Kidney epithelial cell (primary cell): ENCODE results near the gene LRP8. TPM values are rescaled to one million over a fixed set of nuclear protein-coding genes. Genes with fewer than 3 reads are reported as not detected.

Experiments
- DNase-seq: peaks from one replicate; pipeline ENCODE4 v3.0.0-alpha.2; 2010; ENCODE audit warnings: low read depth
- H3K27me3 ChIP-seq: 2 replicates; pipeline ENCODE4 v1.6.0; 2011; ENCODE audit warnings: low read length; ENCODE audit not compliant: control insufficient read depth, insufficient read depth
- H3K36me3 ChIP-seq: 2 replicates; pipeline ENCODE4 v1.5.1; 2011; ENCODE audit warnings: low read length; ENCODE audit not compliant: control insufficient read depth, insufficient read depth
- H3K4me3 ChIP-seq: 2 replicates; pipeline ENCODE4 v1.5.1; 2011; ENCODE audit warnings: low read depth, mild to moderate bottlenecking, control low read depth, low read length
- total RNA-seq: library from RNA; depleted of rRNA; stranded (reverse); fragments of >200 nt; gene quantifications from 2 replicates; pipeline ENCODE4 v1.2.3, GENCODE V29; 2015
- TF ChIP-seq, protein P1 (sequence below): IDR thresholded peaks from 2 replicates; pipeline ENCODE4 v1.5.1; 2011; ENCODE audit warnings: mild to moderate bottlenecking, moderate library complexity, low read length, control low read depth, inconsistent platforms; ENCODE audit not compliant: insufficient read depth, poor library complexity, severe bottlenecking

The LRP8 gene
- total RNA-seq, 1 donor from 2014 or later = 7.5 TPM

- Histone ChIP-seq H3K4me3 (no peak overlapping the region), H3K27me3 (no peaks in the 10 kb centered on the region), H3K36me3 (no peaks in the 10 kb centered on the region)
- TF ChIP-seq, protein P1, sequence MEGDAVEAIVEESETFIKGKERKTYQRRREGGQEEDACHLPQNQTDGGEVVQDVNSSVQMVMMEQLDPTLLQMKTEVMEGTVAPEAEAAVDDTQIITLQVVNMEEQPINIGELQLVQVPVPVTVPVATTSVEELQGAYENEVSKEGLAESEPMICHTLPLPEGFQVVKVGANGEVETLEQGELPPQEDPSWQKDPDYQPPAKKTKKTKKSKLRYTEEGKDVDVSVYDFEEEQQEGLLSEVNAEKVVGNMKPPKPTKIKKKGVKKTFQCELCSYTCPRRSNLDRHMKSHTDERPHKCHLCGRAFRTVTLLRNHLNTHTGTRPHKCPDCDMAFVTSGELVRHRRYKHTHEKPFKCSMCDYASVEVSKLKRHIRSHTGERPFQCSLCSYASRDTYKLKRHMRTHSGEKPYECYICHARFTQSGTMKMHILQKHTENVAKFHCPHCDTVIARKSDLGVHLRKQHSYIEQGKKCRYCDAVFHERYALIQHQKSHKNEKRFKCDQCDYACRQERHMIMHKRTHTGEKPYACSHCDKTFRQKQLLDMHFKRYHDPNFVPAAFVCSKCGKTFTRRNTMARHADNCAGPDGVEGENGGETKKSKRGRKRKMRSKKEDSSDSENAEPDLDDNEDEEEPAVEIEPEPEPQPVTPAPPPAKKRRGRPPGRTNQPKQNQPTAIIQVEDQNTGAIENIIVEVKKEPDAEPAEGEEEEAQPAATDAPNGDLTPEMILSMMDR = no peak
- no peak for DNase-seq
Measured at GRCh38 chr1:53339736-53340635, 12.1 kb upstream of the LRP8 start.

DNA sequence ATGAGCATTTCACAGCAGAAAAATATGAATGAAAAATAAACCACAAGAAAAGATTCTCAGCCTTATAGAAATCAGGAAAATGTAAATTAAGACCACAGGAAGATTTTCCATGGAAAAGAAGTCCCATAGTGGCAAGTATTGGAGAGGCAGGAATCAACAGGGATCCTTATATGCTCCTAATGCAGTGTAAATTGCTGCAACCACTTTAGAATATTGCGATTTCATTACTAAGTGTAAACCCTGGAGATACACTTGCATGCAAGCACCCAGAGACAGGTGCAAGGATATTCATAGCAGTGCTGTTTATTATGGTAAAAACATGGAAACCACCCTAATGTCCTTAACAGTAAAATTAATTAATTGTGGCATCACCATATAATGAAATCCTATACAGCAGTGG, 10.6 kb upstream of the LRP8 start:
- H3K27me3 ChIP-seq = no peaks in the 10 kb centered on the region
- TF ChIP-seq, protein P1 = no peak
- no peak overlapping the region for H3K4me3 ChIP-seq
- no peaks in the 10 kb centered on the region for H3K36me3 ChIP-seq
- no peak for DNase-seq

GRCh38 chr1:53337499-53337898, 9.6 kb upstream of the LRP8 start:
- Histone ChIP-seq H3K36me3 (no peaks in the 10 kb centered on the region), H3K4me3 (no peak overlapping the region), H3K27me3 (no peaks in the 10 kb centered on the region)
- DNase-seq = no peak
- TF ChIP-seq, protein P1 = no peak

GRCh38 chr1:53336146-53336545, 8.3 kb upstream of the LRP8 start:
- no peaks in the 10 kb centered on the region for H3K27me3 ChIP-seq
- H3K36me3 ChIP-seq = no peaks in the 10 kb centered on the region
- TF ChIP-seq, protein P1 = no peak
- no peak overlapping the region for H3K4me3 ChIP-seq
- no peak for DNase-seq

GRCh38 chr1:53335661-53336060, 7.8 kb upstream of the LRP8 start:
- TF ChIP-seq, protein P1 = no peak
- H3K27me3 ChIP-seq = no peaks in the 10 kb centered on the region
- no peak for DNase-seq
- no peaks in the 10 kb centered on the region for H3K36me3 ChIP-seq
- no peak overlapping the region for H3K4me3 ChIP-seq
